BJ (cell line): ENCODE measurements around the gene USP31. TPM values are rescaled to one million over a fixed set of nuclear protein-coding genes. Genes with fewer than 3 reads are reported as not detected.

Experiments
- CTCF ChIA-PET: fragments of 350-600 bp; formaldehyde crosslinking; extraction: SDS; loops from one replicate; lab custom pipeline; 2021; ENCODE audit warnings: antibody characterized with exemption, inconsistent platforms; lab: Yijun Ruan, JAX
- POLR2A ChIA-PET: fragments of 300-600 bp; sonication (Branson Sonifier 250); formaldehyde crosslinking; extraction: SDS; loops from one replicate; lab custom pipeline; 2021; ENCODE audit warnings: antibody characterized with exemption; lab: Charles Lee
- DNase-seq: peaks from one replicate; pipeline ENCODE4 v3.0.0-alpha.2; 2011; ENCODE audit warnings: low read depth
- H3K27me3 ChIP-seq: 2 replicates; pipeline ENCODE4 v1.6.0; 2011; ENCODE audit warnings: low read length; ENCODE audit not compliant: control insufficient read depth, insufficient read depth
- H3K36me3 ChIP-seq: 2 replicates; pipeline ENCODE4 v1.5.1; 2011; ENCODE audit warnings: low read length; ENCODE audit not compliant: control insufficient read depth, insufficient read depth
- H3K4me3 ChIP-seq: 2 replicates; pipeline ENCODE4 v1.5.1; 2011; ENCODE audit warnings: low read depth, mild to moderate bottlenecking, control low read depth, low read length
- polyA plus RNA-seq: library from polyadenylated mRNA; depleted of rRNA; stranded (reverse); fragments of >200 nt; gene quantifications from 2 replicates; pipeline ENCODE4 v1.2.3, GENCODE V29; 2011
- TF ChIP-seq, protein P1 (sequence below): IDR thresholded peaks from 2 replicates; pipeline ENCODE4 v1.5.1; 2011; ENCODE audit warnings: low read depth, mild to moderate bottlenecking, control low read depth, inconsistent platforms, low read length, moderate library complexity; ENCODE audit not compliant: insufficient read depth

The USP31 gene
- polyA plus RNA-seq, 1 experiment = 5.4 TPM

DNA sequence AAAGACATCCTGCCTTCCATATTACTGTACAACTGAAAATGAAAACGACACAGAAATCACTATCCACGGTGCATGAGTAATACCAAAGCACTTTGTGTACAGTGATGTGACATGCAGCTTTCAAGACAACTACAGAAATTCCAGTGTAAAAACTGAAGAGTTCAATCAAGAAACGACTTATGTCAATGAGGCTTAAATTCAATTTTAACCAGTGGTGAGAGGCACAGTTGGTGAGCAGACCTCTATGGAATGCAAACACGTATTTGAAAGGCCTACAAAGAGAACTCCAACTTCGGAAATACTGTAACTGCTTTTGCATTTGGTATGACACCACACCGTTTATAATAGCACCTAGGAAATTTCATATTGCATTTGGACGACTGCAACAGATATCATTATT lies 87.6 kb downstream of the USP31 start:
- ChIA-PET POLR2A (no interaction called here), CTCF (interaction anchor here (1.1 to 2.4 kb wide), 2 partner anchors 11 to 164 kb away, joined by 3 to 7 read pairs; no protein-coding TSS in a partner anchor)
- Histone ChIP-seq H3K4me3 (no peak overlapping the region), H3K27me3 (no peaks in the 10 kb centered on the region), H3K36me3 (no peaks in the 10 kb centered on the region)
- TF ChIP-seq, protein P1, sequence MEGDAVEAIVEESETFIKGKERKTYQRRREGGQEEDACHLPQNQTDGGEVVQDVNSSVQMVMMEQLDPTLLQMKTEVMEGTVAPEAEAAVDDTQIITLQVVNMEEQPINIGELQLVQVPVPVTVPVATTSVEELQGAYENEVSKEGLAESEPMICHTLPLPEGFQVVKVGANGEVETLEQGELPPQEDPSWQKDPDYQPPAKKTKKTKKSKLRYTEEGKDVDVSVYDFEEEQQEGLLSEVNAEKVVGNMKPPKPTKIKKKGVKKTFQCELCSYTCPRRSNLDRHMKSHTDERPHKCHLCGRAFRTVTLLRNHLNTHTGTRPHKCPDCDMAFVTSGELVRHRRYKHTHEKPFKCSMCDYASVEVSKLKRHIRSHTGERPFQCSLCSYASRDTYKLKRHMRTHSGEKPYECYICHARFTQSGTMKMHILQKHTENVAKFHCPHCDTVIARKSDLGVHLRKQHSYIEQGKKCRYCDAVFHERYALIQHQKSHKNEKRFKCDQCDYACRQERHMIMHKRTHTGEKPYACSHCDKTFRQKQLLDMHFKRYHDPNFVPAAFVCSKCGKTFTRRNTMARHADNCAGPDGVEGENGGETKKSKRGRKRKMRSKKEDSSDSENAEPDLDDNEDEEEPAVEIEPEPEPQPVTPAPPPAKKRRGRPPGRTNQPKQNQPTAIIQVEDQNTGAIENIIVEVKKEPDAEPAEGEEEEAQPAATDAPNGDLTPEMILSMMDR = no peak
- DNase-seq = no peak

DNA sequence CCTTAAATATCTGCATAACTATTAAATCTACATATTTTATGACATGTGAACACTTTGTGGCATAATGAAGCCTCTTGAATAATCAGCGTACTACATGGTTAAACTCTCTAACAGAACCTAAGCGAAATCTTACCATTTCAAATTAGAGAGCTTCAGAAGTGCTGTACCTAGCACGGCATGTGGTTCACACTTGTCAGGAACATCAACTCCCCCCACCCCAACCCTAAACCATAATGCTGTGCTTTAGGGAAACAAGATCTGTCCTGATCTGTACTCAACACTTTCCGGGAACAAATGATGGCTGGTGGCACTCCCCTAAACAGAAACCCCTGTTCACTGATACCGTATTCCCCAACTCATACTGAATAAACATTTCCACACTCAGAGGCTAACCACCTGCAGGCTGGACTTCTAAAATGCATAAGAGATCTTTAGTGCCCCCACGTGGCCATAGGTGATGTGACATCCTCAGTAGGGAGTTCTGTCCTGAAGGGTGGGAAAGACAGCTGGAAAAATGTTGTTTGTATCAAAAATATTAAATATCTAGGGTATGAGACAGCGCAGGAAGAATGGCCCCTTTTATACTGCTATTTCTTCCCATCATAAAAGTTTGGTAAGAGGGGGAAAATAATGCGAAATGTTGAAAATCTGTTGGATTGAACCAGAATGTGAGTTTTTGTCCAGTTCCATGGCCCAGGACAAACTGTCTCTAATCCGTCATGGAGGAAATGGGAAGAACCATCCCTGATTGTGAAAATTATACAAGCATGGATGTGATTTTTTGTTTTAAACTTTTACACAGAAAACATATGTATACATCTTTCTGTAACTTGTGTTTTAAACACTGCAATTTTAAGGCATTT lies 88.6 kb downstream of the USP31 start:
- H3K36me3 ChIP-seq = no peaks in the 10 kb centered on the region
- ChIA-PET POLR2A (no interaction called here), CTCF (interaction anchor here (0.6 to 1.6 kb wide), 9 partner anchors 9 to 162 kb away, joined by 3 to 5 read pairs (median 3); partner anchors contain the start of gene USP31)
- no peaks in the 10 kb centered on the region for H3K27me3 ChIP-seq
- TF ChIP-seq, protein P1 = peak; percentile 88
- H3K4me3 ChIP-seq = no peak overlapping the region
- no peak for DNase-seq

DNA sequence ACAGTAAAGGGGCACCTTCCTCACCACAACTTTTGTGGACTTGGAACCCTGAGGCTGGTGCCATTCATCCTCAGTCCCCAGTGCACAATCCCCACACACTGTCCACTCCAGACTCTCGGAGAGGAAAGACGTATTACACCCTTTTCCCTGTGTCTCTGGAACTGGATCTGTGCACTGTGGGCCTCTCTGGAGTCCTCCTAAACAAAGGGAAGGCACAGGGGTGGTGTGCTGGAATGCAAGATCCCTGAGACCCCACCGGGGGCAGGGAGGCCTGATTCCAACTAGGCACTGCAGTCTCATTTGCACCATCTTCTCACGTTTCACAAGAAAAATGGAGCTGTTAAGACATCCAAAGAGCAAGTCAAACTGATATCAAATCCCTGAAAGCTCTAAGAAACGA lies 89.8 kb downstream of the USP31 start:
- no peak for DNase-seq
- Histone ChIP-seq H3K27me3 (no peaks in the 10 kb centered on the region), H3K36me3 (no peaks in the 10 kb centered on the region), H3K4me3 (no peak overlapping the region)
- POLR2A ChIA-PET = no interaction called here
- TF ChIP-seq, protein P1 = no peak
- CTCF ChIA-PET = interaction anchor here (0.8 to 1.6 kb wide), 5 partner anchors 10 to 377 kb away, joined by 3 to 5 read pairs (median 4); no protein-coding TSS in a partner anchor

DNA sequence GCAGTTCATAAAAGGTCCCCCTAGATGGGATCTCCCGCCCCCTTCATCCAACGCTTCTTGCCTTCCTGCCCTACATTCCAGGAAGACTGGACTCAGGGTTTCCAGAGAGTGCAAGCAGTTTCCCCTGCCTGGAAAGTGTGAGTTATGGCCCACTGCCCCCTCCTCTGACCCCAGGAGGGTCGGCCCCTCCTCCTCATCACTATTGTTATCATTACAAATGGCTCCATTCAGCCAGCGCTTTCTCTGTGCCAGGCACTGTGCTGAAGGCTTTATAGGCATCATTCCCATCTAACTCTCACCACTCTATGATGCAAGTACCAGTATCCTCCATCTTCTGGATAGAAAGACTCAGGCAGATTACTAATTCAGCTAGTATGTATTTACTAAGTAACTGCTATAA lies 90.7 kb downstream of the USP31 start:
- ChIA-PET POLR2A (no interaction called here), CTCF (interaction anchor here (1.5 kb wide), 1 partner anchor 11 kb away, joined by 5 read pairs; no protein-coding TSS in a partner anchor)
- H3K36me3 ChIP-seq = no peaks in the 10 kb centered on the region
- DNase-seq = no peak
- H3K4me3 ChIP-seq = no peak overlapping the region
- TF ChIP-seq, protein P1 = no peak
- no peaks in the 10 kb centered on the region for H3K27me3 ChIP-seq

DNA sequence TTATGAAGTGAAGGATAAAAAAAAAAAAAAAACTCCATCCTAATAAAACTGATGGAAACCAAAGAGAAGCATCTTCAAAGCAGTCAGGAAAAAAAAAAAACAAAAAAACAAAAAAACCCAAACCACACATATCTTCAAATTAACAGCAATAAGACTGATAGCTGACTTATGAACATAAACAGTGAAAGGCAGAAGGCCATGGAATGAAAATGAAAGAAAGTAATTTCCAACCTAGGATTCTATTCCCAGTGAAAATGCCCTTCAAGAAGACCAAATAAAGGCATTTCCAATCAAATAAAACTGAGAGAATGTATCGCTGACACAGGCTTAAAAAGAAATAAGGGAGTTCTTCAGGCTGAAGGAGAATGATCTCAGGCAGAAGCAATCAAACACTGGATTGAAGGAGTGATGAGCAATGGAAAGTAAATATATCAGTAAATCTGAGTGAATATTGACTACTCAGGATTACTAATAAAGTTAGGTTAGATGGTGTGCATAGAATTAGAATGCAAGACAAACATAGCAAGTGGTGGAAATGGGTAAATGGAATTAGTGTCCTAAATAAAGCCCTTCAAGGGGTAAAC lies 92.1 kb downstream of the USP31 start:
- CTCF ChIA-PET = no interaction called here
- Histone ChIP-seq H3K27me3 (no peaks in the 10 kb centered on the region), H3K36me3 (no peaks in the 10 kb centered on the region), H3K4me3 (no peak overlapping the region)
- POLR2A ChIA-PET = no interaction called here
- no peak for DNase-seq
- TF ChIP-seq, protein P1 = no peak
